Body of pancreas (tissue), 4 donors: ENCODE results near the gene BCAP29.

ENCODE experiments used
- POLR2A ChIP-seq, 3 donors: fragments of 450-650 bp; IDR thresholded peaks; one replicate each; pipeline ENCODE4 v1.6.1; 2016; ENCODE audit warnings: antibody characterized with exemption in 3 of 3, mild to moderate bottlenecking in 2 of 3
- TF ChIP-seq, protein P1 (sequence below), 7 experiments: fragments of 450-650 bp in 4 of 7; fragments of 200-600 bp in 3 of 7; sonication (generic) in 3 of 7; IDR thresholded peaks; one replicate each; pipeline ENCODE4 v1.5.1; 2016 to 2019; ENCODE audit warnings: antibody characterized with exemption in 7 of 7

DNA sequence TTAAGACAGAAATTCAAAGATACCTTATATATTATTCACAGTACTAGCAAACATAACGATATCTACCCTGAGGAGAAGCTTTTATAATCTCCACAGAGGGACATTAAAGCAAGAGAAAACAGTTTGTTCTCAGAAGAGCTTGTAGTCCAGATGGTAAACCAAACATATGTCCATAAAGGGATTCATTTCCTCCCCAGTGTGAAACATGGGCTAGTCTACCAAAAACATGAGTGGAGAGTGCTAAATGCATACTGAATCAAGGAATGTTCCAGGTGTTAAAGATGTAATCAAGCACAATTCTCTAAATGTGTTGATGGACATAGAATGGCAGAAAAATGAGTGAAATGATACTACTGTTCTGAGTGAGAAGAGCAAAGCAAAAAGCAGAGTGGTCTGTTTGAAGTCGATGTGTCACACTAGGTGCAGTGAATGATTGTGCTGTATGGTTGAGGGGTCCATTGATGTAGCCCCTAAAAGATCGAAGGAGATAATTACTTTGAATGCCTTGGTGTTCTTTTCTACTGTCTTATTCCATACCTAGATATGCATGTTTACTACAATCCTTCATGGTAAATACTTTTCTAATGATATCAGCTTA, 25.3 kb downstream of the BCAP29 start:
- TF ChIP-seq, protein P1, sequence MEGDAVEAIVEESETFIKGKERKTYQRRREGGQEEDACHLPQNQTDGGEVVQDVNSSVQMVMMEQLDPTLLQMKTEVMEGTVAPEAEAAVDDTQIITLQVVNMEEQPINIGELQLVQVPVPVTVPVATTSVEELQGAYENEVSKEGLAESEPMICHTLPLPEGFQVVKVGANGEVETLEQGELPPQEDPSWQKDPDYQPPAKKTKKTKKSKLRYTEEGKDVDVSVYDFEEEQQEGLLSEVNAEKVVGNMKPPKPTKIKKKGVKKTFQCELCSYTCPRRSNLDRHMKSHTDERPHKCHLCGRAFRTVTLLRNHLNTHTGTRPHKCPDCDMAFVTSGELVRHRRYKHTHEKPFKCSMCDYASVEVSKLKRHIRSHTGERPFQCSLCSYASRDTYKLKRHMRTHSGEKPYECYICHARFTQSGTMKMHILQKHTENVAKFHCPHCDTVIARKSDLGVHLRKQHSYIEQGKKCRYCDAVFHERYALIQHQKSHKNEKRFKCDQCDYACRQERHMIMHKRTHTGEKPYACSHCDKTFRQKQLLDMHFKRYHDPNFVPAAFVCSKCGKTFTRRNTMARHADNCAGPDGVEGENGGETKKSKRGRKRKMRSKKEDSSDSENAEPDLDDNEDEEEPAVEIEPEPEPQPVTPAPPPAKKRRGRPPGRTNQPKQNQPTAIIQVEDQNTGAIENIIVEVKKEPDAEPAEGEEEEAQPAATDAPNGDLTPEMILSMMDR (IDR thresholded peaks at IDR 0.05): no peak
- TF ChIP-seq POLR2A (IDR thresholded peaks at IDR 0.05): no peak
